Measurements from ENCODE around the gene SENP5. TPM values are rescaled to one million over a fixed set of nuclear protein-coding genes. Genes with fewer than 3 reads are reported as not detected.

The SENP5 gene
- total RNA-seq, 2 experiments from 2014 or later: 62.7 to 64.7 TPM

GRCh38 chr3:196969134-196969659 lies 101.5 kb downstream of the SENP5 start:
- Histone ChIP-seq H3K4me1 (ENCODE audit: insufficient read depth, low read length) (peaks cover 11% of the 10 kb centered on the region), H3K27me3 (ENCODE audit: control insufficient read depth in 1 of 2, insufficient read depth in 2 of 2, low read length in 2 of 2) (peaks cover 0 to 6% of the 10 kb centered on the region in 2 experiments), H3K36me3 (ENCODE audit: insufficient read depth, low read length) (no peaks in the 10 kb centered on the region), H3K9me3 (ENCODE audit: control insufficient read depth in 1 of 2, insufficient read depth in 1 of 2, low read length in 2 of 2) (no peaks in the 10 kb centered on the region), H3K4me3 (ENCODE audit: low read length) (peak overlapping the region; percentile 52), H3K27ac (ENCODE audit: low read depth in 1 of 2, low read length in 2 of 2) (no peak overlapping the region)
- DNase-seq: peak in 9 of 14 experiments; percentile 19 to 71 (median 30)
- Mint-ChIP-seq H3K4me1 (ENCODE audit: low read depth) (peaks cover 11% of the 10 kb centered on the region), H3K9me3 (no peaks in the 10 kb centered on the region), H3K4me3 (peak overlapping the region; percentile 87), H3K36me3 (ENCODE audit: low read depth) (no peaks in the 10 kb centered on the region), H3K27me3 (peaks cover 19% of the 10 kb centered on the region), H3K27ac (no peak overlapping the region)
- CTCF ChIA-PET: interaction anchor here (0.7 to 1.5 kb wide), 10 partner anchors 9 to 284 kb away, joined by 3 to 7 read pairs (median 4); partner anchors contain the start of genes NCBP2 and SENP5
- TF ChIP-seq, protein P1, sequence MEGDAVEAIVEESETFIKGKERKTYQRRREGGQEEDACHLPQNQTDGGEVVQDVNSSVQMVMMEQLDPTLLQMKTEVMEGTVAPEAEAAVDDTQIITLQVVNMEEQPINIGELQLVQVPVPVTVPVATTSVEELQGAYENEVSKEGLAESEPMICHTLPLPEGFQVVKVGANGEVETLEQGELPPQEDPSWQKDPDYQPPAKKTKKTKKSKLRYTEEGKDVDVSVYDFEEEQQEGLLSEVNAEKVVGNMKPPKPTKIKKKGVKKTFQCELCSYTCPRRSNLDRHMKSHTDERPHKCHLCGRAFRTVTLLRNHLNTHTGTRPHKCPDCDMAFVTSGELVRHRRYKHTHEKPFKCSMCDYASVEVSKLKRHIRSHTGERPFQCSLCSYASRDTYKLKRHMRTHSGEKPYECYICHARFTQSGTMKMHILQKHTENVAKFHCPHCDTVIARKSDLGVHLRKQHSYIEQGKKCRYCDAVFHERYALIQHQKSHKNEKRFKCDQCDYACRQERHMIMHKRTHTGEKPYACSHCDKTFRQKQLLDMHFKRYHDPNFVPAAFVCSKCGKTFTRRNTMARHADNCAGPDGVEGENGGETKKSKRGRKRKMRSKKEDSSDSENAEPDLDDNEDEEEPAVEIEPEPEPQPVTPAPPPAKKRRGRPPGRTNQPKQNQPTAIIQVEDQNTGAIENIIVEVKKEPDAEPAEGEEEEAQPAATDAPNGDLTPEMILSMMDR (IDR thresholded peaks at IDR 0.05): no peak
- intact Hi-C loops (cut with DNase I, micrococcal nuclease): loop anchor here in 1 of 2 experiments (2.0 kb wide), 1 partner anchor 26 kb away; the partner anchor contains the start of gene NCBP2
- POLR2A ChIA-PET: interaction anchor here (1.9 kb wide), 1 partner anchor 27 kb away, joined by 10 read pairs; the partner anchor contains the start of gene NCBP2
- peak; percentile 52 for ATAC-seq (ENCODE audit: poor library complexity)

- intact Hi-C loops (cut with DNase I, micrococcal nuclease): loop anchor here (1.0 to 2.0 kb wide), 4 partner anchors 27 to 433 kb away; partner anchors contain the start of gene NCBP2 (in 1 of the 2)
- peaks cover 0 to 6% of the 10 kb centered on the region in 2 experiments for H3K27me3 ChIP-seq (ENCODE audit: control insufficient read depth in 1 of 2, insufficient read depth in 2 of 2, low read length in 2 of 2)
- ChIA-PET CTCF (interaction anchor here (0.7 to 1.5 kb wide), 10 partner anchors 8 to 285 kb away, joined by 3 to 7 read pairs (median 4); partner anchors contain the start of genes NCBP2 and SENP5), POLR2A (interaction anchor here (1.9 kb wide), 1 partner anchor 28 kb away, joined by 10 read pairs; the partner anchor contains the start of gene NCBP2)
- DNase-seq (peak in 13 of 14 experiments; percentile 37 to 89 (median 56)), ATAC-seq (ENCODE audit: poor library complexity) (peak; percentile 70)
- no peaks in the 10 kb centered on the region for H3K9me3 ChIP-seq (ENCODE audit: control insufficient read depth in 1 of 2, insufficient read depth in 1 of 2, low read length in 2 of 2)
- H3K27ac Mint-ChIP-seq: peak overlapping the region; percentile 51
- H3K36me3 Mint-ChIP-seq (ENCODE audit: low read depth): no peaks in the 10 kb centered on the region
- H3K9me3 Mint-ChIP-seq: no peaks in the 10 kb centered on the region
- no peaks in the 10 kb centered on the region for H3K36me3 ChIP-seq (ENCODE audit: insufficient read depth, low read length)
- H3K4me1 ChIP-seq (ENCODE audit: insufficient read depth, low read length): peaks cover 11% of the 10 kb centered on the region
- H3K27ac ChIP-seq (ENCODE audit: low read depth in 1 of 2, low read length in 2 of 2): no peak overlapping the region
- peak overlapping the region; percentile 52 for H3K4me3 ChIP-seq (ENCODE audit: low read length)
- H3K27me3 Mint-ChIP-seq: peaks cover 19% of the 10 kb centered on the region
- TF ChIP-seq, protein P1 (IDR thresholded peaks at IDR 0.05): peak; percentile 61
- peak overlapping the region; percentile 85 for H3K4me3 Mint-ChIP-seq
- H3K4me1 Mint-ChIP-seq (ENCODE audit: low read depth): peaks cover 11% of the 10 kb centered on the region
These were observed 102.2 kb downstream of the SENP5 start for GRCh38 chr3:196969660-196970546.

- peak overlapping the region; percentile 85 for H3K4me3 Mint-ChIP-seq
- peaks cover 0 to 6% of the 10 kb centered on the region in 2 experiments for H3K27me3 ChIP-seq (ENCODE audit: control insufficient read depth in 1 of 2, insufficient read depth in 2 of 2, low read length in 2 of 2)
- H3K36me3 Mint-ChIP-seq (ENCODE audit: low read depth): no peaks in the 10 kb centered on the region
- H3K27ac Mint-ChIP-seq: peak overlapping the region; percentile 51
- peaks cover 24% of the 10 kb centered on the region for H3K27me3 Mint-ChIP-seq
- H3K36me3 ChIP-seq (ENCODE audit: insufficient read depth, low read length): no peaks in the 10 kb centered on the region
- no peaks in the 10 kb centered on the region for H3K9me3 Mint-ChIP-seq
- H3K4me1 Mint-ChIP-seq (ENCODE audit: low read depth): peaks cover 11% of the 10 kb centered on the region
- peaks cover 11% of the 10 kb centered on the region for H3K4me1 ChIP-seq (ENCODE audit: insufficient read depth, low read length)
- no peaks in the 10 kb centered on the region for H3K9me3 ChIP-seq (ENCODE audit: control insufficient read depth in 1 of 2, insufficient read depth in 1 of 2, low read length in 2 of 2)
- DNase-seq (no peak), ATAC-seq (ENCODE audit: poor library complexity) (no peak)
- TF ChIP-seq, protein P1 (IDR thresholded peaks at IDR 0.05): no peak
- ChIA-PET CTCF (interaction anchor here (1.3 to 1.5 kb wide), 2 partner anchors 29 to 107 kb away, joined by 4 to 5 read pairs; partner anchors contain the start of gene NCBP2), POLR2A (no interaction called here)
- H3K4me3 ChIP-seq (ENCODE audit: low read length): no peak overlapping the region
- intact Hi-C loops (cut with DNase I, micrococcal nuclease): loop anchor here (1.0 to 2.0 kb wide), 3 partner anchors 132 to 433 kb away; no protein-coding TSS in a partner anchor
- no peak overlapping the region for H3K27ac ChIP-seq (ENCODE audit: low read depth in 1 of 2, low read length in 2 of 2)
These were observed 102.9 kb downstream of the SENP5 start for GRCh38 chr3:196970547-196971093.
